Gastrocnemius medialis (tissue), 4 donors: ENCODE data around the gene PLXDC2. TPM values are rescaled to one million over a fixed set of nuclear protein-coding genes. Genes with fewer than 3 reads are reported as not detected.

Source experiments
- ATAC-seq, 2 donors: fragments of 150-250 bp; one replicate each; pipeline ENCODE4 v1.9.1; 2016
- DNase-seq, 2 donors: peaks; one replicate each; pipeline ENCODE4 v3.0.0-alpha.2; 2019
- H3K27ac ChIP-seq, 4 donors: fragments of 200-600 bp; sonication (generic); 1 replicate in 1 of 4; 2 replicates in 3 of 4; pipeline ENCODE4 v1.5.1; 2016 to 2018; ENCODE audit warnings: mild to moderate bottlenecking in 2 of 4, moderate library complexity in 1 of 4
- H3K27me3 ChIP-seq, 3 donors: fragments of 200-600 bp; sonication (generic) in 2 of 3; 1 replicate in 1 of 3; 2 replicates in 2 of 3; pipeline versions ENCODE4 v1.5.1 to v1.6.0; 2016 to 2019; ENCODE audit warnings: mild to moderate bottlenecking in 1 of 3, moderate library complexity in 1 of 3
- H3K36me3 ChIP-seq, 2 donors: fragments of 200-600 bp; sonication (generic) in 1 of 2; one replicate each; pipeline ENCODE4 v1.5.1; 2017 to 2018
- H3K4me1 ChIP-seq, 2 donors: fragments of 200-600 bp; sonication (generic) in 1 of 2; one replicate each; pipeline ENCODE4 v1.5.1; 2016 to 2017; ENCODE audit warnings: mild to moderate bottlenecking in 2 of 2
- H3K4me3 ChIP-seq, 4 donors: fragments of 200-600 bp; sonication (generic) in 3 of 4; 1 replicate in 1 of 4; 2 replicates in 3 of 4; pipeline ENCODE4 v1.5.1; 2016 to 2019; ENCODE audit warnings: mild to moderate bottlenecking in 2 of 4
- H3K9me3 ChIP-seq, 3 donors: fragments of 200-600 bp; sonication (generic) in 2 of 3; 1 replicate in 1 of 3; 2 replicates in 2 of 3; pipeline ENCODE4 v1.5.1; 2016 to 2019
- CTCF ChIP-seq, 5 experiments: fragments of 450-650 bp in 3 of 5; fragments of 200-600 bp in 2 of 5; sonication (generic) in 2 of 5; IDR thresholded peaks in 4 of 5; conservative IDR thresholded peaks in 1 of 5; 1 replicate in 4 of 5; 2 replicates in 1 of 5; pipeline ENCODE4 v1.5.1; 2016 to 2019; ENCODE audit warnings: antibody characterized with exemption in 5 of 5, mild to moderate bottlenecking in 3 of 5, moderate library complexity in 3 of 5
- POLR2A ChIP-seq, 2 donors: fragments of 450-650 bp; IDR thresholded peaks; one replicate each; pipeline ENCODE4 v1.6.1; 2017; ENCODE audit warnings: antibody characterized with exemption in 2 of 2, mild to moderate bottlenecking in 2 of 2, moderate library complexity in 2 of 2
- in situ Hi-C, 4 donors: fragments of 200-750 bp; cut with MboI; loops; one replicate each; pipeline versions ENCODE4 v1.15.0 to v1.8.0; 2017; ENCODE audit warnings: low sequenced_read_pairs in 4 of 4
- intact Hi-C: fragments of 100-400 bp; cut with DNase I; formaldehyde crosslinking; loops from one replicate; pipeline ENCODE4 v1.15.1; 2023; ENCODE audit warnings: low total_unique reads
- total RNA-seq, 4 donors: library from RNA; depleted of rRNA; stranded (reverse); fragments of >200 nt; gene quantifications; one replicate each; pipeline versions ENCODE4 v1.1.0 to v1.2.3, GENCODE V29; 2016

PLXDC2 gene
- total RNA-seq, 4 donors from 2014 or later, result 13.9 to 19.6 (median 15.0) TPM

- Histone ChIP-seq H3K9me3 (no peaks in the 10 kb centered on the region), H3K4me3 (no peak overlapping the region), H3K27me3 (no peaks in the 10 kb centered on the region), H3K36me3 (no peaks in the 10 kb centered on the region), H3K27ac (no peak overlapping the region), H3K4me1 (peaks cover 0 to 7% of the 10 kb centered on the region in 2 donors)
- DNase-seq, result no peak
- no peak for ATAC-seq
- intact Hi-C loops (no loop called here), in situ Hi-C loops (no loop called here)
- TF ChIP-seq POLR2A (IDR thresholded peaks at IDR 0.05) (no peak), CTCF (IDR thresholded peaks at IDR 0.05 in 4 of 5, conservative IDR thresholded peaks at IDR 0.05 in 1 of 5) (no peak)
Measured at GRCh38 chr10:19915816-19916215, 99.6 kb downstream of the PLXDC2 start.

GRCh38 chr10:19917751-19918478 is 101.7 kb downstream of the PLXDC2 start:
- Histone ChIP-seq H3K27ac (no peak overlapping the region), H3K4me3 (no peak overlapping the region), H3K9me3 (no peaks in the 10 kb centered on the region), H3K4me1 (peaks cover 9 to 20% of the 10 kb centered on the region in 2 donors), H3K36me3 (no peaks in the 10 kb centered on the region), H3K27me3 (no peaks in the 10 kb centered on the region)
- ATAC-seq (no peak), DNase-seq (no peak)
- TF ChIP-seq POLR2A (IDR thresholded peaks at IDR 0.05), result no peak
- in situ Hi-C loops (no loop called here), intact Hi-C loops (no loop called here)

- no peaks in the 10 kb centered on the region for H3K36me3 ChIP-seq
- peaks cover 9 to 22% of the 10 kb centered on the region in 2 donors for H3K4me1 ChIP-seq
- DNase-seq (no peak), ATAC-seq (no peak)
- no peak overlapping the region for H3K4me3 ChIP-seq
- H3K9me3 ChIP-seq, result no peaks in the 10 kb centered on the region
- no peaks in the 10 kb centered on the region for H3K27me3 ChIP-seq
- in situ Hi-C loops, result no loop called here
- H3K27ac ChIP-seq, result no peak overlapping the region
- intact Hi-C loops, result no loop called here
- TF ChIP-seq POLR2A (IDR thresholded peaks at IDR 0.05), result no peak
- no peak for TF ChIP-seq CTCF (IDR thresholded peaks at IDR 0.05 in 4 of 5, conservative IDR thresholded peaks at IDR 0.05 in 1 of 5)
Measured at GRCh38 chr10:19918794-19919193, 102.6 kb downstream of the PLXDC2 start.

- Histone ChIP-seq H3K4me1 (peaks cover 9 to 22% of the 10 kb centered on the region in 2 donors), H3K36me3 (no peaks in the 10 kb centered on the region), H3K27me3 (no peaks in the 10 kb centered on the region), H3K9me3 (no peaks in the 10 kb centered on the region), H3K4me3 (no peak overlapping the region), H3K27ac (no peak overlapping the region)
- DNase-seq, result no peak
- no peak for ATAC-seq
- TF ChIP-seq CTCF (IDR thresholded peaks at IDR 0.05 in 4 of 5, conservative IDR thresholded peaks at IDR 0.05 in 1 of 5), result no peak
- TF ChIP-seq POLR2A (IDR thresholded peaks at IDR 0.05), result no peak
- in situ Hi-C loops (no loop called here), intact Hi-C loops (no loop called here)
Measured at GRCh38 chr10:19919671-19920070, 103.4 kb downstream of the PLXDC2 start.

- Histone ChIP-seq H3K27me3 (no peaks in the 10 kb centered on the region), H3K27ac (no peak overlapping the region), H3K36me3 (no peaks in the 10 kb centered on the region), H3K4me3 (no peak overlapping the region), H3K4me1 (peaks cover 9 to 22% of the 10 kb centered on the region in 2 donors), H3K9me3 (no peaks in the 10 kb centered on the region)
- in situ Hi-C loops (no loop called here), intact Hi-C loops (no loop called here)
- TF ChIP-seq POLR2A (IDR thresholded peaks at IDR 0.05), result no peak
- TF ChIP-seq CTCF (IDR thresholded peaks at IDR 0.05 in 4 of 5, conservative IDR thresholded peaks at IDR 0.05 in 1 of 5), result no peak
- ATAC-seq, result no peak
- DNase-seq, result no peak
Measured at GRCh38 chr10:19920075-19920726, 104.0 kb downstream of the PLXDC2 start.
